ENCODE measurements around the gene UBE3B.

GRCh38 chr12:109560867-109561710, 83.7 kb downstream of the UBE3B start:
- TF ChIP-seq CTCF (conservative IDR thresholded peaks at IDR 0.05): no peak
- no peak for TF ChIP-seq EZH2 (IDR thresholded peaks at IDR 0.05; ENCODE audit: low read depth)

Measured in PC-9 (cell line).